PC-3 (cell line): ENCODE results near the gene KLF12.

ENCODE experiments used
- EZH2 ChIP-seq: fragments of 300-600 bp; sonication (generic); IDR thresholded peaks from one replicate; pipeline ENCODE4 v1.6.1; 2017; ENCODE audit warnings: antibody characterized with exemption, mild to moderate bottlenecking, low read length; ENCODE audit not compliant: unreplicated experiment
- EZH2phosphoT487 ChIP-seq: fragments of 300-600 bp; sonication (generic); IDR thresholded peaks from 2 replicates; pipeline ENCODE4 v1.6.1; 2018; ENCODE audit warnings: mild to moderate bottlenecking, antibody characterized with exemption, low read length, borderline replicate concordance
- TF ChIP-seq, protein P1 (sequence below): fragments of 300-600 bp; sonication (generic); conservative IDR thresholded peaks from 2 replicates; pipeline ENCODE4 v1.5.1; 2017; ENCODE audit warnings: antibody characterized with exemption, low read depth, mild to moderate bottlenecking, low read length

DNA sequence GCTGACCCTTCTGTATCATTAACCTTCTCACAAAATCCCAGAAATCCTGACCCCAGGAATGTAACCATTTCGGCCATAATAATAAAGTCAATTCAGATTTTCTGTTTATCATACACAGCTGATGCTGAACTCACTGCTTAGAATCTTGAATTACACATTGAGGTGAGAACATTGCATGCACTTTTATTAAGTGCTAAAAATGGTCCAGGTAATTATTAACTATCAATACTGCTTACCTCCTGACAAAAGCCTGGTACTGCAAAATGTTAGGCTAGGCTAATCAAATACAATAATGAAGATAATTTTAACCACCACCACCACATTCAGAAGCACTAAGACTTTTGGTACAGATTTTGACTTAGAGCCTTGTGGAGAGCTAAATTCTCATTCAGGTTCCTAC, 36.1 kb downstream of the KLF12 start:
- TF ChIP-seq, protein P1, sequence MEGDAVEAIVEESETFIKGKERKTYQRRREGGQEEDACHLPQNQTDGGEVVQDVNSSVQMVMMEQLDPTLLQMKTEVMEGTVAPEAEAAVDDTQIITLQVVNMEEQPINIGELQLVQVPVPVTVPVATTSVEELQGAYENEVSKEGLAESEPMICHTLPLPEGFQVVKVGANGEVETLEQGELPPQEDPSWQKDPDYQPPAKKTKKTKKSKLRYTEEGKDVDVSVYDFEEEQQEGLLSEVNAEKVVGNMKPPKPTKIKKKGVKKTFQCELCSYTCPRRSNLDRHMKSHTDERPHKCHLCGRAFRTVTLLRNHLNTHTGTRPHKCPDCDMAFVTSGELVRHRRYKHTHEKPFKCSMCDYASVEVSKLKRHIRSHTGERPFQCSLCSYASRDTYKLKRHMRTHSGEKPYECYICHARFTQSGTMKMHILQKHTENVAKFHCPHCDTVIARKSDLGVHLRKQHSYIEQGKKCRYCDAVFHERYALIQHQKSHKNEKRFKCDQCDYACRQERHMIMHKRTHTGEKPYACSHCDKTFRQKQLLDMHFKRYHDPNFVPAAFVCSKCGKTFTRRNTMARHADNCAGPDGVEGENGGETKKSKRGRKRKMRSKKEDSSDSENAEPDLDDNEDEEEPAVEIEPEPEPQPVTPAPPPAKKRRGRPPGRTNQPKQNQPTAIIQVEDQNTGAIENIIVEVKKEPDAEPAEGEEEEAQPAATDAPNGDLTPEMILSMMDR, result no peak
- TF ChIP-seq EZH2phosphoT487, result no peak
- no peak for TF ChIP-seq EZH2
